NT2/D1 (cell line): Measurements from ENCODE around the gene GPR158.

ENCODE experiments used
- DNase-seq: peaks from one replicate; pipeline ENCODE4 v3.0.0-alpha.2; 2011; ENCODE audit warnings: low read depth, low spot score
- H3K27me3 ChIP-seq: 2 replicates; pipeline ENCODE4 v1.6.0; 2011; ENCODE audit warnings: mild to moderate bottlenecking; ENCODE audit not compliant: insufficient read length, insufficient read depth
- H3K36me3 ChIP-seq: 2 replicates; pipeline ENCODE4 v1.6.1; 2011; ENCODE audit warnings: mild to moderate bottlenecking, low read length, mixed read lengths; ENCODE audit not compliant: insufficient read depth, insufficient read length
- H3K4me1 ChIP-seq: 2 replicates; pipeline ENCODE4 v1.5.1; 2011; ENCODE audit not compliant: insufficient read depth, insufficient read length
- H3K4me3 ChIP-seq: 2 replicates; pipeline ENCODE4 v1.5.1; 2011; ENCODE audit warnings: low read depth; ENCODE audit not compliant: insufficient read length
- H3K9ac ChIP-seq: 2 replicates; pipeline ENCODE4 v1.6.0; 2011; ENCODE audit warnings: low read depth; ENCODE audit not compliant: insufficient read length
- H3K9me3 ChIP-seq: 2 replicates; pipeline ENCODE4 v1.5.1; 2011; ENCODE audit warnings: mild to moderate bottlenecking, low read length; ENCODE audit not compliant: insufficient read depth
- SUZ12 ChIP-seq: IDR thresholded peaks from 2 replicates; pipeline ENCODE4 v1.6.1; 2011; ENCODE audit not compliant: insufficient read length, insufficient read depth; ENCODE audit errors: extremely low read depth
- YY1 ChIP-seq: IDR thresholded peaks from 2 replicates; pipeline ENCODE4 v1.6.1; 2011; ENCODE audit not compliant: insufficient read length, insufficient read depth
- ZNF274 ChIP-seq: IDR thresholded peaks from 2 replicates; pipeline ENCODE4 v1.6.1; 2011; ENCODE audit warnings: mild to moderate bottlenecking, low read depth, low read length

GPR158 gene

GRCh38 chr10:25555865-25556264, 381.1 kb downstream of the GPR158 start:
- no peak for DNase-seq
- H3K4me3 ChIP-seq: no peak overlapping the region
- no peaks in the 10 kb centered on the region for H3K4me1 ChIP-seq
- no peaks in the 10 kb centered on the region for H3K27me3 ChIP-seq
- TF ChIP-seq ZNF274: no peak
- no peak for TF ChIP-seq YY1
- H3K9ac ChIP-seq: no peak overlapping the region
- H3K36me3 ChIP-seq: no peaks in the 10 kb centered on the region
- H3K9me3 ChIP-seq: no peaks in the 10 kb centered on the region

GRCh38 chr10:25556457-25556856, 381.7 kb downstream of the GPR158 start:
- H3K9me3 ChIP-seq: no peaks in the 10 kb centered on the region
- TF ChIP-seq YY1: no peak
- TF ChIP-seq SUZ12: no peak
- TF ChIP-seq ZNF274: no peak
- no peak overlapping the region for H3K4me3 ChIP-seq
- no peaks in the 10 kb centered on the region for H3K4me1 ChIP-seq
- H3K27me3 ChIP-seq: no peaks in the 10 kb centered on the region
- H3K9ac ChIP-seq: no peak overlapping the region
- no peak for DNase-seq
- no peaks in the 10 kb centered on the region for H3K36me3 ChIP-seq

GRCh38 chr10:25557136-25557535, 382.3 kb downstream of the GPR158 start:
- TF ChIP-seq SUZ12 (no peak), ZNF274 (no peak), YY1 (no peak)
- H3K9ac ChIP-seq: no peak overlapping the region

GRCh38 chr10:25561758-25562157, 387.0 kb downstream of the GPR158 start:
- Histone ChIP-seq H3K36me3 (no peaks in the 10 kb centered on the region), H3K9me3 (no peaks in the 10 kb centered on the region), H3K4me1 (no peaks in the 10 kb centered on the region), H3K27me3 (no peaks in the 10 kb centered on the region), H3K4me3 (no peak overlapping the region), H3K9ac (no peak overlapping the region)
- TF ChIP-seq SUZ12 (no peak), YY1 (no peak), ZNF274 (no peak)
- DNase-seq: no peak

More at GRCh38 chr10:25557136-25557535, 382.3 kb downstream of the GPR158 start:
- Histone ChIP-seq H3K9me3 (no peaks in the 10 kb centered on the region), H3K36me3 (no peaks in the 10 kb centered on the region), H3K4me1 (no peaks in the 10 kb centered on the region), H3K4me3 (no peak overlapping the region), H3K27me3 (no peaks in the 10 kb centered on the region)
- DNase-seq: no peak

GRCh38 chr10:25562547-25562946, 387.7 kb downstream of the GPR158 start:
- H3K36me3 ChIP-seq: no peaks in the 10 kb centered on the region
- H3K27me3 ChIP-seq: no peaks in the 10 kb centered on the region
- no peaks in the 10 kb centered on the region for H3K9me3 ChIP-seq
- no peak overlapping the region for H3K4me3 ChIP-seq
- TF ChIP-seq YY1 (no peak), SUZ12 (no peak), ZNF274 (no peak)
- no peaks in the 10 kb centered on the region for H3K4me1 ChIP-seq
- no peak for DNase-seq
- no peak overlapping the region for H3K9ac ChIP-seq

- H3K4me3 ChIP-seq: no peak overlapping the region
- H3K4me1 ChIP-seq: no peaks in the 10 kb centered on the region
- no peak for TF ChIP-seq SUZ12
- no peak for TF ChIP-seq YY1
- no peak for TF ChIP-seq ZNF274
- no peaks in the 10 kb centered on the region for H3K9me3 ChIP-seq
- H3K27me3 ChIP-seq: no peaks in the 10 kb centered on the region
- H3K36me3 ChIP-seq: no peaks in the 10 kb centered on the region
- no peak for DNase-seq
- no peak overlapping the region for H3K9ac ChIP-seq
Measured at GRCh38 chr10:25564351-25564750, 389.6 kb downstream of the GPR158 start.

- Histone ChIP-seq H3K27me3 (no peaks in the 10 kb centered on the region), H3K4me3 (no peak overlapping the region), H3K9me3 (no peaks in the 10 kb centered on the region), H3K9ac (no peak overlapping the region), H3K4me1 (no peaks in the 10 kb centered on the region), H3K36me3 (no peaks in the 10 kb centered on the region)
- no peak for TF ChIP-seq SUZ12
- no peak for TF ChIP-seq YY1
- no peak for TF ChIP-seq ZNF274
- DNase-seq: no peak
Measured at GRCh38 chr10:25565570-25565969, 390.8 kb downstream of the GPR158 start.

GRCh38 chr10:25573316-25573715, 398.5 kb downstream of the GPR158 start:
- no peak overlapping the region for H3K9ac ChIP-seq
- TF ChIP-seq ZNF274 (no peak), SUZ12 (no peak), YY1 (no peak)

More at GRCh38 chr10:25573316-25573715, 398.5 kb downstream of the GPR158 start:
- no peaks in the 10 kb centered on the region for H3K9me3 ChIP-seq
- DNase-seq: no peak
- H3K27me3 ChIP-seq: no peaks in the 10 kb centered on the region
- H3K36me3 ChIP-seq: no peaks in the 10 kb centered on the region
- H3K4me1 ChIP-seq: no peaks in the 10 kb centered on the region
- H3K4me3 ChIP-seq: no peak overlapping the region
